ENCODE measurements around the gene ADD2.
"Not testable (repeated sequence)": the region's sequence is repeated elsewhere in the genome, so short reads cannot be mapped to it uniquely, and the experiment has no call there.

ADD2 gene

GRCh38 chr2:70767699-70768589, at the start of gene ADD2:
ADD2 (minus strand) TSS chr2:70768200; CDS start chr2:70706408, 61,792 bp downstream.
- DNase-seq (ENCODE audit: low spot score), result peak; percentile 36

GRCh38 chr2:70817284-70817954, 49.4 kb upstream of the ADD2 start:
- no peak for DNase-seq (ENCODE audit: low spot score)

- no peak for DNase-seq (ENCODE audit: low spot score)
Measured at GRCh38 chr2:70816726-70817125, 48.7 kb upstream of the ADD2 start.

- DNase-seq (ENCODE audit: low spot score), result no peak
Measured at GRCh38 chr2:70808983-70809958, 41.3 kb upstream of the ADD2 start.

- DNase-seq (ENCODE audit: low spot score), result no peak
Measured at GRCh38 chr2:70807828-70808118, 39.8 kb upstream of the ADD2 start.

- no peak for DNase-seq (ENCODE audit: low spot score)
Measured at GRCh38 chr2:70807102-70807827, 39.3 kb upstream of the ADD2 start.

- DNase-seq (ENCODE audit: low spot score), result no peak
Measured at GRCh38 chr2:70806620-70807019, 38.6 kb upstream of the ADD2 start.

GRCh38 chr2:70806013-70806412, 38.0 kb upstream of the ADD2 start:
- DNase-seq (ENCODE audit: low spot score), result no peak

GRCh38 chr2:70801607-70802263, 33.7 kb upstream of the ADD2 start:
- DNase-seq (ENCODE audit: low spot score), result no peak

GRCh38 chr2:70799706-70800105, 31.7 kb upstream of the ADD2 start:
- DNase-seq (ENCODE audit: low spot score), result no peak

- not testable (repeated sequence) for DNase-seq (ENCODE audit: low spot score)
Measured at GRCh38 chr2:70797996-70798395, 30.0 kb upstream of the ADD2 start.

GRCh38 chr2:70797506-70797905, 29.5 kb upstream of the ADD2 start:
- DNase-seq (ENCODE audit: low spot score), result no peak

- no peak for DNase-seq (ENCODE audit: low spot score)
Measured at GRCh38 chr2:70796262-70796661, 28.3 kb upstream of the ADD2 start.

GRCh38 chr2:70795164-70795995, 27.4 kb upstream of the ADD2 start:
- DNase-seq (ENCODE audit: low spot score), result no peak

- DNase-seq (ENCODE audit: low spot score), result no peak
Measured at GRCh38 chr2:70793450-70793849, 25.4 kb upstream of the ADD2 start.

GRCh38 chr2:70790136-70790828, 22.3 kb upstream of the ADD2 start, which contains the start of gene FIGLA:
FIGLA (minus strand) TSS chr2:70790643; CDS start chr2:70790638, 5 bp downstream.
- DNase-seq (ENCODE audit: low spot score), result no peak

GRCh38 chr2:70789304-70790135, 21.5 kb upstream of the ADD2 start:
- DNase-seq (ENCODE audit: low spot score), result peak; percentile 82

GRCh38 chr2:70785137-70785911, 17.3 kb upstream of the ADD2 start:
- DNase-seq (ENCODE audit: low spot score), result peak; percentile 38
